K562 (cell line): Measurements from ENCODE around the gene LRRC37A2. TPM values are rescaled to one million over a fixed set of nuclear protein-coding genes. Genes with fewer than 3 reads are reported as not detected.
"Not testable (repeated sequence)": the region's sequence is repeated elsewhere in the genome, so short reads cannot be mapped to it uniquely, and the experiment has no call there.

Source experiments
- ATAC-seq: fragments of 200-7000 bp; cut with Tn5 transposase; 3 replicates; pipeline ENCODE4 v1.9.1; 2020; ENCODE audit warnings: moderate library complexity
- BruUV-seq: library from RNA; stranded (reverse); fragments of 400-500 nt; replicated peaks from 2 replicates; lab custom pipeline; 2021; lab: Mats Ljungman, UMichigan
- CTCF ChIA-PET: fragments of 300-600 bp; formaldehyde crosslinking; extraction: SDS; loops from one replicate; lab custom pipeline; 2021; ENCODE audit warnings: low intra/inter-chr PET ratio; lab: Yijun Ruan, JAX
- POLR2A ChIA-PET: fragments of 300-600, 350-650 bp; sonication (Branson Sonifier 250); formaldehyde crosslinking; extraction: SDS; loops from one replicate; lab custom pipeline; 2021; ENCODE audit warnings: antibody characterized with exemption, inconsistent platforms; lab: Yijun Ruan, JAX
- DNase-seq, 4 experiments: peaks; one replicate each; pipeline versions ENCODE4 v3.0.0 to v3.0.0-alpha.2; 2011 to 2018; ENCODE audit warnings: low spot score in 3 of 4, mixed read lengths in 3 of 4; ENCODE audit errors: extremely low read depth in 1 of 4
- FAIRE-seq: peaks from 2 replicates; lab custom pipeline; 2011; peaks lifted over from hg19 to GRCh38; lab: Jason Lieb, UNC
- H2AFZ ChIP-seq: 2 replicates; pipeline ENCODE4 v1.6.0; 2011; ENCODE audit warnings: low read depth, low read length, control low read depth, inconsistent platforms
- H3K27ac ChIP-seq: fragments of 200-600 bp; 3 replicates; pipeline ENCODE4 v1.8.0; 2011; ENCODE audit warnings: low read depth, mild to moderate bottlenecking, control low read depth, inconsistent platforms, low read length, moderate library complexity, mixed read lengths; ENCODE audit errors: extremely low read depth
- H3K27me3 ChIP-seq, 2 experiments: fragments of 300-600 bp in 1 of 2; 2 replicates in 1 of 2; 3 replicates in 1 of 2; pipeline versions ENCODE4 v1.6.0 to v1.8.0; 2011; ENCODE audit warnings: inconsistent platforms in 2 of 2, low read length in 2 of 2, mild to moderate bottlenecking in 1 of 2, mixed read lengths in 1 of 2, moderate library complexity in 1 of 2; ENCODE audit not compliant: control insufficient read depth in 2 of 2, insufficient read depth in 2 of 2
- H3K36me3 ChIP-seq: fragments of 300-600 bp; 3 replicates; pipeline ENCODE4 v1.8.0; 2011; ENCODE audit warnings: mild to moderate bottlenecking, low read length, inconsistent platforms; ENCODE audit not compliant: control insufficient read depth, insufficient read depth
- H3K4me1 ChIP-seq, 2 experiments: fragments of 200-600 bp in 1 of 2; replicated peaks in 1 of 2; 2 replicates in 1 of 2; 3 replicates in 1 of 2; pipeline versions ENCODE4 v1.5.1 to v1.8.0; 2011; ENCODE audit warnings: inconsistent platforms in 2 of 2, low read length in 2 of 2, mild to moderate bottlenecking in 1 of 2, mixed read lengths in 1 of 2, moderate library complexity in 1 of 2; ENCODE audit not compliant: control insufficient read depth in 2 of 2, insufficient read depth in 2 of 2
- H3K4me2 ChIP-seq: 2 replicates; pipeline ENCODE4 v1.6.1; 2011; ENCODE audit warnings: low read length, control low read depth, inconsistent platforms, mixed read lengths; ENCODE audit not compliant: insufficient read depth
- H3K4me3 ChIP-seq: fragments of 200-600 bp; sonication (generic), shearing (Covaris generic); 2 replicates; pipeline ENCODE4 v1.5.1; 2016; ENCODE audit warnings: control low read depth, inconsistent platforms
- H3K79me2 ChIP-seq: fragments of 200-600 bp; 3 replicates; pipeline ENCODE4 v1.8.0; 2011; ENCODE audit warnings: low read length, inconsistent platforms; ENCODE audit not compliant: control insufficient read depth, insufficient read depth
- H3K9ac ChIP-seq, 2 experiments: 2 replicates each; pipeline versions ENCODE4 v1.6.0 to v1.6.1; 2011; ENCODE audit warnings: low read depth in 2 of 2, low read length in 2 of 2, control low read depth in 1 of 2, inconsistent platforms in 1 of 2, mild to moderate bottlenecking in 1 of 2, mixed read lengths in 1 of 2; ENCODE audit not compliant: insufficient read depth in 1 of 2
- H3K9me1 ChIP-seq: one replicate; pipeline ENCODE4 v1.6.0; 2011; ENCODE audit warnings: inconsistent platforms, mild to moderate bottlenecking, low read length, moderate library complexity; ENCODE audit not compliant: control insufficient read depth, insufficient read depth
- H3K9me3 ChIP-seq: replicated peaks from 2 replicates; pipeline ENCODE4 v1.5.1; 2011; ENCODE audit warnings: low read depth, low read length, inconsistent platforms; ENCODE audit not compliant: control insufficient read depth, insufficient read depth
- H4K20me1 ChIP-seq: replicated peaks from 2 replicates; pipeline ENCODE4 v1.6.1; 2011; ENCODE audit warnings: low read length, inconsistent platforms, mixed read lengths; ENCODE audit not compliant: control insufficient read depth, insufficient read depth
- WGBS: fragments of 100-300 bp; shearing (Covaris generic); methylation state at CpG from one replicate; pipeline ENCODE4 v1.1.6; 2016; ENCODE audit warnings: low coverage, mixed read lengths; ENCODE audit not compliant: insufficient coverage; ENCODE audit errors: missing lambda C conversion rate; 5-methylcytosine and 5-hydroxymethylcytosine counted together
- in situ Hi-C: fragments of 300-500 bp; cut with MboI; formaldehyde crosslinking; loops from 4 replicates; pipeline ENCODE4 v1.15.0; 2018; ENCODE audit warnings: inconsistent platforms, mixed read lengths
- intact Hi-C: fragments of 100-400 bp; cut with micrococcal nuclease; formaldehyde crosslinking; loops from 2 replicates; pipeline ENCODE4 v1.14.2; 2022
- polyA plus RNA-seq, 8 experiments: library from polyadenylated mRNA; depleted of rRNA in 4 of 8; stranded (reverse) in 5 of 8; unstranded in 3 of 8; fragments of >200 nt; fragmentation: Nextera tagmentation in 2 of 8; fragmentation: Illumina TruSeq in 1 of 8; extraction: Ambion mirVana in 2 of 8; extraction: Trizol in 1 of 8; gene quantifications; 2 replicates each; pipeline versions ENCODE4 v1.2.1 to v1.2.3, GENCODE V29; 2011 to 2014; ENCODE audit warnings: inconsistent platforms in 1 of 8, missing spikeins in 1 of 8
- total RNA-seq, 7 experiments: library from RNA; depleted of rRNA in 6 of 7; stranded (reverse); fragments of >200 nt in 6 of 7; fragmentation: Illumina TruSeq in 2 of 7; extraction: Trizol in 2 of 7; gene quantifications; 2 replicates each; pipeline versions ENCODE4 v1.2.1 to v1.2.3, GENCODE V29; 2011 to 2021; ENCODE audit warnings: low replicate concordance in 1 of 7

Gene LRRC37A2
- total and polyA plus RNA-seq, 9 of the 15 experiments (the other 6 are each of a cell fraction or from before 2014, with no cell fraction given) = 2.9 to 6.6 (median 4.7) TPM

- in situ Hi-C loops, H3K9me1 ChIP-seq, ATAC-seq, BruUV-seq, H2AFZ ChIP-seq, H3K4me3 ChIP-seq, intact Hi-C loops, H3K4me1 ChIP-seq, POLR2A ChIA-PET, H3K79me2 ChIP-seq, H3K27me3 ChIP-seq, DNase-seq, H3K4me2 ChIP-seq, H3K27ac ChIP-seq, H3K36me3 ChIP-seq, FAIRE-seq, CTCF ChIA-PET, H4K20me1 ChIP-seq, H3K9me3 ChIP-seq, H3K9ac ChIP-seq: not testable (repeated sequence)
- no CpG with 5 or more reads among the region's 2 CpGs for WGBS
These were observed 36.7 kb upstream of the LRRC37A2 start for GRCh38 chr17:46475583-46475982.

GRCh38 chr17:46478823-46479222 lies 33.4 kb upstream of the LRRC37A2 start:
- H3K4me2 ChIP-seq, H3K79me2 ChIP-seq, in situ Hi-C loops, DNase-seq, H3K9me3 ChIP-seq, ATAC-seq, H3K36me3 ChIP-seq, H3K27me3 ChIP-seq, intact Hi-C loops, FAIRE-seq, CTCF ChIA-PET, H3K4me3 ChIP-seq, H3K9ac ChIP-seq, H4K20me1 ChIP-seq, H3K9me1 ChIP-seq, BruUV-seq, H3K27ac ChIP-seq, H2AFZ ChIP-seq, POLR2A ChIA-PET, H3K4me1 ChIP-seq: not testable (repeated sequence)
- no CpG with 5 or more reads among the region's 3 CpGs for WGBS

- DNase-seq, FAIRE-seq, ATAC-seq, CTCF ChIA-PET, H3K9ac ChIP-seq, H3K27me3 ChIP-seq, H3K27ac ChIP-seq, POLR2A ChIA-PET, BruUV-seq, H3K4me2 ChIP-seq, H3K9me1 ChIP-seq, H3K4me1 ChIP-seq, H3K79me2 ChIP-seq, H3K36me3 ChIP-seq, H2AFZ ChIP-seq, H4K20me1 ChIP-seq, H3K4me3 ChIP-seq, H3K9me3 ChIP-seq, intact Hi-C loops: not testable (repeated sequence)
- in situ Hi-C loops = loop anchor here (10.0 kb wide), 1 partner anchor 233 kb away; no protein-coding TSS in a partner anchor
- WGBS = no CpG with 5 or more reads among the region's 2 CpGs
These were observed 31.0 kb upstream of the LRRC37A2 start for GRCh38 chr17:46481310-46481709.

- 97% methylated on average over 12 of the region's 16 CpGs for WGBS
- H3K36me3 ChIP-seq, H3K4me1 ChIP-seq, FAIRE-seq, H3K27me3 ChIP-seq, DNase-seq, H3K27ac ChIP-seq, CTCF ChIA-PET, H3K79me2 ChIP-seq, H3K9me1 ChIP-seq, POLR2A ChIA-PET, H3K4me3 ChIP-seq, H3K9me3 ChIP-seq, intact Hi-C loops, H4K20me1 ChIP-seq, BruUV-seq, H3K9ac ChIP-seq, ATAC-seq, H3K4me2 ChIP-seq, H2AFZ ChIP-seq: not testable (repeated sequence)
- in situ Hi-C loops = loop anchor here (5.0 kb wide), 1 partner anchor 915 kb away; no protein-coding TSS in a partner anchor
These were observed 20.2 kb upstream of the LRRC37A2 start for GRCh38 chr17:46492021-46492420.
